NCI-H2107 treated with DMSO at 0.1 percent for 48 hours (cell line): Measurements from ENCODE around the gene BUB3.

ENCODE experiments used
- DNase-seq: peaks from one replicate; lab custom pipeline; 2025; ENCODE audit not compliant: unreplicated experiment; lab: John Stamatoyannopoulos, UW

Gene BUB3

DNA sequence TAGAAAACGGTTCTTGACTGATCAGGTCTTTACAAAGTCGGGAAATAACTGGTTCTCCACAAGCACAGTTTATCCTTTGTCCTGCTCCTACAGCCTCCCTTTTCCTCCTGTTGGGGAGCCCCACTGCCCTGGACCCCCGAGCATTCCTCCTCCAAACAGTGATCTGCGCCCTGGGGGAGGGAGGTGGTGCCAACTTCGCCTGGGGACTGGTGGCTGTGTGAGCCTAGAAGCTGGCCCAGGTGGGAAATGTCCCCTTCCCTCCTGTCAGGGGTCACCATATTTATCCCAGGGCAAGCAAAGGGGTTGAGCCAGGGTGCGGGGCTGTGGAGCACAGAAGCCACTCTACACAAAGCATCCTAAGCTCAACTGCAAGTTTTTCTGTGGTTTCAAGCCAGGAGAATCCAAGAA lies 13.2 kb upstream of the BUB3 start:
- DNase-seq, result no peak

DNA sequence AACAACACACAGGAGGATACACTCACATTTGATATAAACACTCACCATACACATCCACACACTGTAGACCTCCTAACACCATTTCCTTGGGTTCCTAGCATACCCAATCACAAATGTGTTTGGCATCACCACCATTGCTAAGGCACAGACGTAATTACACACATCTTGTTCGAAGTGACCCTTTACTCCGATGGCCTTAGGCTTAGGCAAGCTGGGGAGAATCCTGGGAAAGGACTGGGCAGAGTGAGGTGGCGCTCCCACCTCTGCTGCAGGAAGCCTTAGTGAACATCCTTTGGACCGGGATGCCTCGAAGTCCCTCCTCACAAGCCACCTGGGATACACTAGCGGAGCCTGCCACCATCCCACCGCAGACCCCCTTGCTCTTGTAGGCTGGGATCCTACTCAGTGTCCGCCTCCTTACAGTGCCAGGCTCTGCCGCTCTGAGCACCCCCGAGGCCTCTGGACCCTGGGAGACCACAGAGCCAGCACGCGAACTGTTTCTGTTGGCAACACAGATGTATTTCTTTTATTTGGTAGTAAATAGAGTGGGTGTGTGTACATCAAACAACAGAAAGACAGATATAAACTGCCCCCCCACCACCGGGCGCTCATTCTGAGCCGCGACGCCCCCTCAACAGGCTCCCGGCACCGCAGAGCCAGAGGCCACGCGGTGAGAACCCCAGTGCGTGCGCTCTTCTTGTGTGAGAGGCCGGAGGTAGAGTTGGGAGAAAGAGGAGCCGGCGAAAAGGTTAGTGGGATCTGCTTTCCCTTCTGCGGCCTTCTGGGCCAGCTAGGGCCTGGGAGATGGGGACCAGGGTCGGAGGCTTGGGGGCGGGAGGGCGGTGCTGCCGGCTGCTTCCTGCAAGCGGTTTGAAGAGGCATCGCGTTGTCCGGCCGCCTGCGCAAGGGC lies 12.2 kb upstream of the BUB3 start:
- DNase-seq, result no peak

DNA sequence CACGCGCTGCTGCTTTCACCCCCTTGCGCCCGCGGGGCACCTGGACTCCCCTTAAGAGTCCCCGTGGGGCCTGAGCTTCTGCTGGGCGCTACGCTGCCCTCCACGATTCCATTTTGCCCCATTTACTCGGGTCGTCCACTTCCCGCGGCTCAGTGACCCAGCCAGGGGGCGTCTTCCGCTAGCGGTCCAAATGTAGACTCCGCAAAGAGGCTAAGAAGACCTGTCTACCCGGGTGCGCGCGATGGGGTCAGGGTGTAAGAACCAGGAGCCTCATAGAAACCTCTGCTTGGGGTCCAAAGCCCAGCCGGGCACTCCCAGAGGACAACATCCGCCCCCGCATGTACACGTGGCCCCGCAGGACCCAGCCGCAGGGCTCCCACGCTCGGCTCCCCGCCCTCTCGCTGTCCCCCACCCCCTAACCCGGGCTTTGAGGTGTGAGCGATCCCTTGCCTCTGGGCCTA lies 11.5 kb upstream of the BUB3 start:
- no peak for DNase-seq

DNA sequence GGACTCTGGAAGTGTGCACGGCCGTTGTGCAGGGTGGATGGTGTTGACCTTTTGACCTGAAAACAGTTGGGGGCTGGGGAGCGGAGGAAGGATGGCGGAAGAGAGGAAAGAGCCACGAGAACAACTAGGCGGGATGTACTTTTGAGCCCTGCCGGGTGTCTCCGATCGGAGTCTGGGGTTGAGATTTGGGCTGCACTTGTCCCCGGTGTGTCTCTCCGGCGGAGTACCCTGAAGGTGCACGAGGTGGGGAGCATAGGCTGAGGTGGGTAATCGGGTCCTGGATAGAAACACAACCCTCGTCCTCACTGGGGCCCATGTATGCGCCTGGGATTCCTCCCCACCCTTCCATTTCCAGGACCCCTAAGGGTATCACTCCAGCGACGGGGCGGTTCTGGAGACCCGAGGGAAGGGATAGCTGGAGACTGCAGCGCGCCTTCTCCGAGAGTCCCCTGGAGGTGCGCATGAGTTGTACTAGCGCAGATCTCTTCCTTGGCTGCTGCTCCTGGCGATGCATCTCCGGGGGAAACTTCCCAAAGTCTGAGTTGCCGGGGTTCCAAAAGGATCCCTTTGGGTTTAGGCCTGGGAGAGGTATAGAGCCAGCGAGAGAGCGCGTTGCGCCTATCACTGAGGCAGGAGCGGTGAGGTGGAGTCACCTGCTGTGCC lies 10.9 kb upstream of the BUB3 start:
- no peak for DNase-seq

- no peak for DNase-seq
These were observed 10.4 kb upstream of the BUB3 start for GRCh38 chr10:123143825-123144168.

GRCh38 chr10:123144697-123145541 lies 9.3 kb upstream of the BUB3 start:
- DNase-seq, result no peak

DNA sequence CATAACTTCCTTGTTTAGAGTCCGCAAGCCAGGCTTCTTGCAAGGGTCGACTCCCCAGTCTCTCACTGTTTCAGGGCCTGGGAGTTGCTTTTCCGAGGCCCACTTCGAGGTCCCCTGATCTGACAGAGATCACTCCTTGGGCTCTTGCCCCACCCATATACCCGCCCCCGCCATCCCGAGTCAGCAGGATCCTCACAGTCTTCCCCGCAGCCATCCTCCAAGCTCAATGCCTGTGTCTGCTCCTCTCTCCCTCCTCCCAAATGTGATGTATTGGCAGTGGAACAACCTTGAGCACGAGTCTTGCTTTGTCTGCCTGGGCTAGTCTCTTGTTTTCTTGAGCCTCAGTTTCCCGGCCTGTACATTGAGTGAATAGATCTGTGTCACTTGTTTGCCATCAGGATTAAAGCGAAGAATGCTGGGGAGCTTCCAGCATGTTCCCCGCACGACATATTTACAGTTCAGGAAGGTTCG lies 8.6 kb upstream of the BUB3 start:
- no peak for DNase-seq

GRCh38 chr10:123146013-123146893 lies 7.9 kb upstream of the BUB3 start:
- DNase-seq, result no peak

- DNase-seq, result no peak
These were observed 7.1 kb upstream of the BUB3 start for GRCh38 chr10:123146894-123147634.

GRCh38 chr10:123147635-123148413 lies 6.4 kb upstream of the BUB3 start, which contains the start of gene HMX2:
TSS of gene HMX2 (plus strand) at chr10:123148136. CDS start at chr10:123148379, 243 bp downstream.
- no peak for DNase-seq

GRCh38 chr10:123148414-123149161 lies 5.6 kb upstream of the BUB3 start:
- DNase-seq, result no peak

DNA sequence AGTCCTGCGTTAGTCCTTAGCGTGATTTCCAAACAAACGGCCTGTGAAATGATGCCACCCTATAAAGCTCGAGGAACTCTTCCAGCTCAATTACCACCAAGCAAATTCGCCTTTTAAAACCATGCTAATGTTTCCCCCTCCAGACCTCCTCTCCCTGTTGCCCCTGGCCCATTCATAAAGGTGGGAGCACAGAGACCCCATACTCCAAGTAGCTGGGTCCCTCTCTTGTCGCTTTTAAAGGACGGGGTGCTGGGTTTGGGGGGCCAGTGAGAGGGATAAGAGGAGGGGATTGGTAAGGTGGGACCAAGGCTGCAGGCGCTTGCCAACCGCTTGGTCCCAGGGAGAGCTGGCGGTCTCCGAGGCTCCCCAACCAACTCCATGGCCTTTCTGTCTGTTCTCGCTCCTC lies 5.0 kb upstream of the BUB3 start:
- DNase-seq, result no peak

- DNase-seq, result no peak
These were observed 4.5 kb upstream of the BUB3 start for GRCh38 chr10:123149568-123150270.

DNA sequence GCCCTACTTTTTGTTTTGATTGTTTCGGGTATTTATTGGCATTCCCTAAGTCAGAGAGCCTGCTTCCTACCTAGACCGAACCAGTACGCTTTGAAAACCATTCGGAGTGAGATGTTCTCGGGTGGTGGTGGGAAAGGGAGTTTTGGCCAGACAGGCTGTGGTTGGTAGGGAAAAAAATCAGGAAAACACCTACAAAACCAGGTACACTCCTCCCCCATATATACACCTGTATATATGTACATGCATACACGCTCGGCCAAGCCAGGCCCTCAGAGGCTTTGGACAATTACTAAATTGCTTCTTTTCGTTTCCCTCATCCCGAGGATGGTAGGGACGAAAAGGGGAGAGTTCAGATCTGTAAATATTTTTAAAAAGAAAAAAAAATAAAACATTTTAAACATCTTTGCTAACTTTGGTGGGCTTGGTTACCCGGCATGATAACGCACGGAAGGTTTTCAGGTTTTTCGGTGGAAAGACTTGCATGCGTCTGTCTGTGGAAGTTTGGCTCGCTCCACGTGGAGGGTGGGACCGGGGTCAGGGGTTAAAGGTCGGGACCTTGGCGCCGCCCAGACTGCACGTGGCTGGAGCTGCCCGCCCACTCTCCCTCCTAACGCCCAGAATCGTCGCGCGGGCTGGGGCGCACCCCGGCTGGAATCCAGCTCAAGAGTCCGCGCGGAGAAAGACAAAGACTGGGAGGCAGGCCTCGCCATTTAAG lies 3.8 kb upstream of the BUB3 start:
- DNase-seq, result no peak

DNA sequence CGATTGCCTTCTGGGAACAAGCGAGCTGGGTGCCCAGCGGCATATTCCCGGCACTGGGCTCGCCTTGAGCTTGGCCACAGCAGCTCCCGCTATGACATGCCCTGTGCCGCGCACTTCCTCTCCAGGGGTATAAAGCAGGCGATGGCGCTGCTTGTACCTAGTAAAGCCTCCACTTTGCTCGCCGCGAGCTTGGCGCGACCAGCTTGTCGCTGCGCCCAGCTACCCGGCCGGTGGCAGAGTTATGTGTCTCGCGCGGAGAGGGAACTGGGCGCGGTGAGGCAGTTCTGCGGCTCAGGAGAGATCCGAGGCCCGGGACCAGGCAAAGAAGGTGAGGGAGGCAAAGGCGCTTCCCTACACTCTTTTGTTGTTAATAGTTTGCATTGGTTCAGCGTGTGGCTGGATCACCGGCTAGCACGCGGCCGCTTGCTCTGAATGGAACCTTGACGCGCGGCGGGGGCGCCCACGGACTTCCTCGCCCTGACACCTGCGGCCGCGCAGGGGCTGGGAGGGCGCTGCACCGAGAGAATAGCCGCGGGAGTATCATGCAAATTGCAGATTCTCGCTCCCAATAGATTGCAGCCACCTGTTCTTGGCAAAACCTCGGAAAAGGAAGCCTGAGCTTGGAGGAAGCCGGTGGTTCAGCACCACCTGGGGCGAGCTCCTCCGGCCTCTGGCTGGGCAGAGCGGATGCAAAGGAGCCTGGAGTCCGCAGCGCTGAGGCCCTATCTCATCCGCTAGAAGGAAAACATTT lies 3.0 kb upstream of the BUB3 start:
- DNase-seq, result no peak

DNA sequence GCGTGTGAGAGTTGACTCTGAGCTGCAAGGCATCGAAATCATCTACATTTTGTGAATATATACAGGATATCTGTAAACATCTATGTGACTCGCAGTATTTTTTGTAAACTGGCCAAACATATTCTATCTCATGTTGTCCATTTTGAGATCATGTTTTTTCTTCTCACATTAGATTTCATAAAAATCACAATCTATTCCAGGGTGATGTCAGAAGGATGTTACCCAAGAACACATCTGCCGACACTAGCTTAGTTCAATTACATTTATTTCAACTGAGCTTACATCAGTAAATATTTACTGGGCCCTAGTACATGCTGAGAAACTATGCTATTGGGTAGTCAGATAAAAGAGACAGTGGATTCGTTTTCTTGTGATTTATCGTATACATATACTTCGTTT lies 2.5 kb upstream of the BUB3 start:
- DNase-seq, result no peak
